Measurements from ENCODE around the gene PEX11B. TPM values are rescaled to one million over a fixed set of nuclear protein-coding genes. Genes with fewer than 3 reads are reported as not detected.

The PEX11B gene
- total RNA-seq, 4 donors from 2014 or later: 19.3 to 30.8 (median 25.1) TPM

DNA sequence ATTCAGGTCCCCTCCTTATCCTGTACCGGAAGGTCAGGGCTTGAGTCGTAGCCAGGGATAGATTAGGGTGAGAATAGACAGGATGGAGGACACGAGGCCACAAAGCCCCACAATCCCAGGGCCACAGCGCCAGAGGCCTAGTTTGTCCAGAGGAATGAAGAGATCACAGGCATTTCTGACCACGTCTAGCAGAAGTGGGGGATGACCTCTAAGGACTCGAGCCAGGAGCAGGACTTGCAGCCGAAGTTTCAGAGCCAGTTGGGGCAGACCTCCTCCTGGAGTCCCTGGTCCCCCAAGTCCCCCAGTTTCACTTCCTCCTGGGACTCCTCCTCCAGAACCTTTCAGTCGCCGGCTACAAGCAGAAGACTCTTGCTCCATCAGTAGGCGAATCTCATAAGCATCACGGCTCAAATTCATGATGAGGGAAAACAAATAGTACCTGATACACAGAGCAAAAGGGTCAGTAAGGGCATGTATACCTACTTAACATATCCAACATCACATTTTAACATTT, 6.3 kb downstream of the PEX11B start:
- H3K4me1 ChIP-seq: peaks cover 4 to 18% (median 4%) of the 10 kb centered on the region in 3 donors
- peaks cover 5 to 69% (median 22%) of the 10 kb centered on the region in 3 donors for H3K36me3 ChIP-seq
- DNase-seq: no peak
- intact Hi-C loops (cut with DNase I): no loop called here
- no peaks in the 10 kb centered on the region for H3K27me3 ChIP-seq
- no peak overlapping the region for H3K27ac ChIP-seq
- TF ChIP-seq, protein P1, sequence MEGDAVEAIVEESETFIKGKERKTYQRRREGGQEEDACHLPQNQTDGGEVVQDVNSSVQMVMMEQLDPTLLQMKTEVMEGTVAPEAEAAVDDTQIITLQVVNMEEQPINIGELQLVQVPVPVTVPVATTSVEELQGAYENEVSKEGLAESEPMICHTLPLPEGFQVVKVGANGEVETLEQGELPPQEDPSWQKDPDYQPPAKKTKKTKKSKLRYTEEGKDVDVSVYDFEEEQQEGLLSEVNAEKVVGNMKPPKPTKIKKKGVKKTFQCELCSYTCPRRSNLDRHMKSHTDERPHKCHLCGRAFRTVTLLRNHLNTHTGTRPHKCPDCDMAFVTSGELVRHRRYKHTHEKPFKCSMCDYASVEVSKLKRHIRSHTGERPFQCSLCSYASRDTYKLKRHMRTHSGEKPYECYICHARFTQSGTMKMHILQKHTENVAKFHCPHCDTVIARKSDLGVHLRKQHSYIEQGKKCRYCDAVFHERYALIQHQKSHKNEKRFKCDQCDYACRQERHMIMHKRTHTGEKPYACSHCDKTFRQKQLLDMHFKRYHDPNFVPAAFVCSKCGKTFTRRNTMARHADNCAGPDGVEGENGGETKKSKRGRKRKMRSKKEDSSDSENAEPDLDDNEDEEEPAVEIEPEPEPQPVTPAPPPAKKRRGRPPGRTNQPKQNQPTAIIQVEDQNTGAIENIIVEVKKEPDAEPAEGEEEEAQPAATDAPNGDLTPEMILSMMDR (IDR thresholded peaks at IDR 0.05): no peak
- no peak for TF ChIP-seq POLR2A (IDR thresholded peaks at IDR 0.05)
- no peak overlapping the region for H3K4me3 ChIP-seq
- 74 to 76% methylated on average over 9 to 11 of the region's 11 CpGs for WGBS, 2 donors
- H3K9me3 ChIP-seq: no peaks in the 10 kb centered on the region

DNA sequence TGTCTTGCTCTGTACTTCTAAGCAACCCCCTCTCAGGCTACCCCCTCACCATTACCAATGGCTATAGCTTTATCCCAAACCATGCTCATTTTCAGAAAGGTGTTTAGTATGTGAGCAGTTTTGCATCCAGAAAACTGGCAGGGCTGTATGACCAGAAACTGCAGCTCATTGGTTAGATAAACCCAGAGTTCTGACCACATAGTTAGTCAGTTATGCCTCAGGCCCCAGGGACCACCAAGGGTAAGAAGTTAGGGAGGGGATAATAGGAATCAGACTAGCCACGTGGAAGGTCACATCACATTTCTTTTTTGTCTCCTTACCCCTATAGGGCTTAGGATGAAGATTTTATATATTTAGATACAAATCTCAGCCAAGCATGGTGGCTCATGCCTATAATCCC, 9.9 kb downstream of the PEX11B start:
- Histone ChIP-seq H3K9me3 (no peaks in the 10 kb centered on the region), H3K27ac (peak overlapping the region in 2 of 4 donors; percentile 7 to 16), H3K4me3 (no peak overlapping the region), H3K36me3 (peaks cover 5 to 34% (median 13%) of the 10 kb centered on the region in 3 donors), H3K27me3 (no peaks in the 10 kb centered on the region), H3K4me1 (peaks cover 0 to 10% (median 0%) of the 10 kb centered on the region in 3 donors)
- intact Hi-C loops (cut with DNase I): no loop called here
- TF ChIP-seq, protein P1 (IDR thresholded peaks at IDR 0.05): no peak
- no peak for TF ChIP-seq POLR2A (IDR thresholded peaks at IDR 0.05)
- WGBS, 2 donors: 56 to 64% methylated on average over 1 of the region's 1 CpG
- no peak for DNase-seq

DNA sequence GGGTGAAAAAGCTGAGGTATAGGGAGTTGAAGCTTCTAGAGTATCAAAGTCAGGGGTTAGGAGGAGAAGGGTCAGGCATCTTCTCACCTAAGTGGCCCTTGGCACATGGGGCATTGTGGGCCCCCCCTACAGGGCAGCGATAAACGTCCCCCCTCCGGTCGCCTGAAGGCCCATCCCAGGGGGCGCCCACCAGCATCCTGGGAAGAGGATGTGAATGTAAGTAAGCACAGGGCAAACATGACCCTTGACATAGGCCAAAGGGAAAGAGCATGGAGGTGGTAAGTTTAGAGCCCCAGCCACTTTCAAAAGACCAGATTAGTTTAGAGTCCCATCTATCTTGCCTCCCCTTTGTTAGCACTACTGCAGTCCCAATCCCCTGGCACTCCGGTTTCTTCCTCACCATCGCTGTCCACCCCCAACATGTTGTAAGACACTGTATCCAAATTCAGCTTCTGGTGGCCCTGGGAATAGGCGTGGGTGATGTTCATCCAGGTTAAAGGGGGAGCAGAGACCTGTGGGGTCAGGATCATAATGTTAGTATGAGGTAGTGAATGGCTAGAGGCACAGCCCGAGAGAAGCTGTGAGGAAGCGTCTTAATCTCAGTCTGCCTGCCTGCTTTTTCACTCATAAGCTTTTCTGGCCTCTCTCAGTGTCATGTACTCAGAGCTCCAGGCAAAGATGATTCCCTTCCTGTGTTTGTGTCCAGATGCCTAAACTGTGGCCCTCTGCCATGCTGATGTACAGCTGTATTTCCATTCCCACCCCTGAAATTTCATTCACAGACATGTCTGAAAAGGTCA, 11.4 kb downstream of the PEX11B start:
- Histone ChIP-seq H3K9me3 (no peaks in the 10 kb centered on the region), H3K4me3 (no peak overlapping the region), H3K27me3 (no peaks in the 10 kb centered on the region), H3K4me1 (peaks cover 0 to 10% (median 0%) of the 10 kb centered on the region in 3 donors), H3K27ac (peak overlapping the region in 1 of 4 donors; percentile 1), H3K36me3 (peaks cover 3 to 19% (median 9%) of the 10 kb centered on the region in 3 donors)
- 78 to 85% methylated on average over 9 to 10 of the region's 10 CpGs for WGBS, 2 donors
- TF ChIP-seq, protein P1 (IDR thresholded peaks at IDR 0.05): no peak
- no peak for TF ChIP-seq POLR2A (IDR thresholded peaks at IDR 0.05)
- intact Hi-C loops (cut with DNase I): no loop called here
- DNase-seq: no peak

DNA sequence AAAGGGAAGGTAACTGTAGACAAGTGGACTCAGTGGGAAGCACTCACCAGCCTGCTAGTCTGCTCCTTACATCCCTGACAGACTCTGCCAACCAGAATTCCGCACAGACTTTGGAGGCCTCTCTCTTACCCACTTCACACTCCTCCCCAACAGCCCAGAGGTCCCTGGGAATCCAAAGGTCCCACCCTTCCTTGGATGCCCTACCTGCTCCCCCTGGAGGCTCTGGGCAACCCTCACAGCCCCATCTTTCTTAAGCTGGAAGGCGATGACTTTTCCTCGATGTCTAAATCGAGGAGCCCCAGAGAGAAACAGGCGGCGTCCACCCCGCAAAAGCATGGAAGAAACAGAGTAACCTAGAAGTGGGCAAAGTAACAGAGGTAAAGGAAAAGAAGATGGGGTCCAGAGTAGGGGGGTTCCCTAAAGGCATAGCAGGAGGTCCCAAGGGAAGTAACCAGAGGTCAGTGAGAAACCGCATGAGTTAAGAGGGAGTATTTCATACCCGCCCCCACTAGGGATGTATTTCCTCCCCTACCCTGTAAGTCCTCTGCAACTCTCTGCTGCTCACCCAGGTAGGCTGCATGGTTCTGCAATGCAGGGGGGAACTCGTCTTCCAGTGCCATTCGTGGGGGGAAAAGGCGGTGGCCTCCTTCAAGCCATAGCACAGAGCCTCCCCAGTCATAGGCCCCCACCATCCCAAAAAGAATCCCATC, 17.1 kb downstream of the PEX11B start:
- no peak for DNase-seq
- 75 to 89% methylated on average over 6 to 7 of the region's 12 CpGs for WGBS, 2 donors
- no peak overlapping the region for H3K27ac ChIP-seq
- TF ChIP-seq, protein P1 (IDR thresholded peaks at IDR 0.05): no peak
- TF ChIP-seq POLR2A (IDR thresholded peaks at IDR 0.05): no peak
- no peaks in the 10 kb centered on the region for H3K9me3 ChIP-seq
- peaks cover 0 to 8% (median 0%) of the 10 kb centered on the region in 3 donors for H3K36me3 ChIP-seq
- H3K4me3 ChIP-seq: no peak overlapping the region
- intact Hi-C loops (cut with DNase I): no loop called here
- H3K27me3 ChIP-seq: no peaks in the 10 kb centered on the region
- no peaks in the 10 kb centered on the region for H3K4me1 ChIP-seq

DNA sequence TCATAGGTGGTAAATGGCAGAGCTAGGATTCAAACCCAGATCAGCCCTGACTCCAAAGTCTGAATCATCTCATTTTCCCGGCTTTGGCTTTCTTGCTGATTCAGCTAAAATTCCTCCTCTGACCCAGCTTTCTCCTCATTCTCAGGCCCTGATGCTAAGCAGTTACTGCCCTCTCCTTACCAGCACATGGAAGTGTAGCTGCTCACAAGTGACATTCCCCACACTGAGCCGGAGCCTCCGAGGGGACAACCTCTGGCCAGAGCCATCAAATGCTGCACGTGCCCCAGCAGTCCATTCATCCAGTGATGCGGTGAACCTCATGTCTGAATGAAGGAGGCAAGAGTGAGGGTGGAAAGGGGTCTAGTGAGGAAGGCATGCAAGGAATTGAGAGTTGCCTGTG, 19.8 kb downstream of the PEX11B start:
- Histone ChIP-seq H3K36me3 (peaks cover 0 to 8% (median 0%) of the 10 kb centered on the region in 3 donors), H3K9me3 (no peaks in the 10 kb centered on the region), H3K27ac (no peak overlapping the region), H3K4me3 (no peak overlapping the region), H3K27me3 (no peaks in the 10 kb centered on the region), H3K4me1 (no peaks in the 10 kb centered on the region)
- no peak for TF ChIP-seq POLR2A (IDR thresholded peaks at IDR 0.05)
- TF ChIP-seq, protein P1 (IDR thresholded peaks at IDR 0.05): no peak
- DNase-seq: no peak
- intact Hi-C loops (cut with DNase I): no loop called here
- 81 to 83% methylated on average over 3 to 5 of the region's 5 CpGs for whole genome bisulfite sequencing, 2 donors

All from esophagus squamous epithelium (tissue), 5 donors.